BJ (cell line): ENCODE results near the gene EHF. TPM values are rescaled to one million over a fixed set of nuclear protein-coding genes. Genes with fewer than 3 reads are reported as not detected.
A peak's percentile ranks its signal among the peaks of the same experiment; 100 is the strongest.

Source experiments
- CTCF ChIA-PET: fragments of 350-600 bp; formaldehyde crosslinking; extraction: SDS; loops from one replicate; lab custom pipeline; 2021; ENCODE audit warnings: antibody characterized with exemption, inconsistent platforms; lab: Yijun Ruan, JAX
- POLR2A ChIA-PET: fragments of 300-600 bp; sonication (Branson Sonifier 250); formaldehyde crosslinking; extraction: SDS; loops from one replicate; lab custom pipeline; 2021; ENCODE audit warnings: antibody characterized with exemption; lab: Charles Lee
- DNase-seq: peaks from one replicate; pipeline ENCODE4 v3.0.0-alpha.2; 2011; ENCODE audit warnings: low read depth
- H3K27me3 ChIP-seq: 2 replicates; pipeline ENCODE4 v1.6.0; 2011; ENCODE audit warnings: low read length; ENCODE audit not compliant: control insufficient read depth, insufficient read depth
- H3K36me3 ChIP-seq: 2 replicates; pipeline ENCODE4 v1.5.1; 2011; ENCODE audit warnings: low read length; ENCODE audit not compliant: control insufficient read depth, insufficient read depth
- H3K4me3 ChIP-seq: 2 replicates; pipeline ENCODE4 v1.5.1; 2011; ENCODE audit warnings: low read depth, mild to moderate bottlenecking, control low read depth, low read length
- CTCF ChIP-seq: IDR thresholded peaks from 2 replicates; pipeline ENCODE4 v1.5.1; 2011; ENCODE audit warnings: low read depth, mild to moderate bottlenecking, control low read depth, inconsistent platforms, low read length, moderate library complexity; ENCODE audit not compliant: insufficient read depth
- polyA plus RNA-seq: library from polyadenylated mRNA; depleted of rRNA; stranded (reverse); fragments of >200 nt; gene quantifications from 2 replicates; pipeline ENCODE4 v1.2.3, GENCODE V29; 2011

Gene EHF
- polyA plus RNA-seq, 1 experiment, result not detected

- H3K36me3 ChIP-seq, result no peaks in the 10 kb centered on the region
- no peak for TF ChIP-seq CTCF
- ChIA-PET CTCF (interaction anchor here (1.9 kb wide), 1 partner anchor 10 kb away, joined by 14 read pairs; no protein-coding TSS in a partner anchor), POLR2A (no interaction called here)
- no peaks in the 10 kb centered on the region for H3K27me3 ChIP-seq
- no peak for DNase-seq
- no peak overlapping the region for H3K4me3 ChIP-seq
These were observed 24.8 kb upstream of the EHF start for GRCh38 chr11:34595960-34596644.

- ChIA-PET POLR2A (no interaction called here), CTCF (no interaction called here)
- H3K27me3 ChIP-seq, result no peaks in the 10 kb centered on the region
- 0 out of 2 replicates have a peak, but pooled peaks have one; percentile 5 for TF ChIP-seq CTCF
- no peaks in the 10 kb centered on the region for H3K36me3 ChIP-seq
- H3K4me3 ChIP-seq, result no peak overlapping the region
- DNase-seq, result peak; percentile 71
These were observed 21.4 kb upstream of the EHF start for GRCh38 chr11:34599406-34599945.

- H3K4me3 ChIP-seq, result no peak overlapping the region
- no peaks in the 10 kb centered on the region for H3K36me3 ChIP-seq
- DNase-seq, result no peak
- POLR2A ChIA-PET, result no interaction called here
- CTCF ChIA-PET, result interaction anchor here (2.1 kb wide), 1 partner anchor 15 kb away, joined by 8 read pairs; no protein-coding TSS in a partner anchor
- H3K27me3 ChIP-seq, result no peaks in the 10 kb centered on the region
- TF ChIP-seq CTCF, result no peak
These were observed 20.4 kb upstream of the EHF start for GRCh38 chr11:34600339-34601084.

GRCh38 chr11:34601085-34601444 lies 19.8 kb upstream of the EHF start:
- ChIA-PET CTCF (interaction anchor here (2.1 kb wide), 1 partner anchor 15 kb away, joined by 8 read pairs; no protein-coding TSS in a partner anchor), POLR2A (no interaction called here)
- no peak overlapping the region for H3K4me3 ChIP-seq
- H3K36me3 ChIP-seq, result no peaks in the 10 kb centered on the region
- TF ChIP-seq CTCF, result no peak
- H3K27me3 ChIP-seq, result no peaks in the 10 kb centered on the region
- no peak for DNase-seq

- POLR2A ChIA-PET, result no interaction called here
- Histone ChIP-seq H3K27me3 (no peaks in the 10 kb centered on the region), H3K36me3 (no peaks in the 10 kb centered on the region), H3K4me3 (no peak overlapping the region)
- TF ChIP-seq CTCF, result no peak
- DNase-seq, result no peak
- CTCF ChIA-PET, result interaction anchor here (0.6 to 2.1 kb wide), 2 partner anchors 13 to 16 kb away, joined by 4 to 8 read pairs; no protein-coding TSS in a partner anchor
These were observed 19.3 kb upstream of the EHF start for GRCh38 chr11:34601609-34602008.
